A549 (cell line): ENCODE results near the gene STING1. TPM values are rescaled to one million over a fixed set of nuclear protein-coding genes. Genes with fewer than 3 reads are reported as not detected.
"Not testable (repeated sequence)": the region's sequence is repeated elsewhere in the genome, so short reads cannot be mapped to it uniquely, and the experiment has no call there.

Experiments used
- ATAC-seq, 2 experiments: fragments of 200-7000 bp in 1 of 2; fragments of >200 bp in 1 of 2; cut with Nextera tagmentation in 1 of 2; cut with Tn5 transposase in 1 of 2; 3 replicates each; pipeline versions ENCODE4 v1.8.0 to v1.9.1; 2018 to 2020; ENCODE audit warnings: mild to moderate bottlenecking in 1 of 2, moderate library complexity in 1 of 2
- CTCF ChIA-PET: fragments of 300-600 bp; sonication (Branson Sonifier 250); formaldehyde crosslinking; extraction: SDS; loops from one replicate; lab custom pipeline; 2021; ENCODE audit warnings: antibody characterized with exemption, inconsistent platforms; lab: Yijun Ruan, JAX
- POLR2A ChIA-PET: fragments of 350-600 bp; formaldehyde crosslinking; extraction: SDS; loops from one replicate; lab custom pipeline; 2021; ENCODE audit warnings: antibody characterized with exemption, inconsistent platforms; lab: Yijun Ruan, JAX
- DNase-seq, 2 experiments: peaks; one replicate each; pipeline versions ENCODE4 v3.0.0 to v3.0.0-alpha.2; 2011 to 2016; ENCODE audit warnings: low read depth in 1 of 2, low spot score in 1 of 2
- FAIRE-seq: peaks from 2 replicates; lab custom pipeline; 2011; peaks lifted over from hg19 to GRCh38; lab: Jason Lieb, UNC
- H3K27ac ChIP-seq, 2 experiments: fragments of >200 bp; sonication (Bioruptor Twin); formaldehyde crosslinking; 3 replicates each; pipeline ENCODE4 v1.5.1; 2016 to 2017
- H3K4me1 ChIP-seq: fragments of >200 bp; sonication (Bioruptor Twin); formaldehyde crosslinking; 3 replicates; pipeline ENCODE4 v1.6.1; 2016
- H3K4me2 ChIP-seq: fragments of >200 bp; sonication (Bioruptor Twin); formaldehyde crosslinking; 3 replicates; pipeline ENCODE4 v1.6.1; 2016
- H3K4me3 ChIP-seq: fragments of >200 bp; sonication (Bioruptor Twin); formaldehyde crosslinking; 3 replicates; pipeline ENCODE4 v1.5.1; 2016
- H3K9me3 ChIP-seq: fragments of >200 bp; sonication (Bioruptor Twin); formaldehyde crosslinking; 3 replicates; pipeline ENCODE4 v1.6.1; 2016
- BCL3 ChIP-seq: fragments of >200 bp; sonication (Bioruptor Twin); formaldehyde crosslinking; IDR thresholded peaks from 3 replicates; pipeline ENCODE4 v1.6.1; 2016
- CBX8 ChIP-seq: fragments of 200-600 bp; sonication (generic); IDR thresholded peaks from 2 replicates; pipeline ENCODE4 v1.6.1; 2016
- CHD2 ChIP-seq: fragments of 150-350 bp; IDR thresholded peaks from 2 replicates; pipeline ENCODE4 v1.6.1; 2014; ENCODE audit warnings: low read length; ENCODE audit not compliant: partially characterized antibody
- E2F6 ChIP-seq: IDR thresholded peaks from 2 replicates; pipeline ENCODE4 v1.6.1; 2012; ENCODE audit warnings: low read depth, borderline replicate concordance
- EHMT2 ChIP-seq: fragments of 200-600 bp; sonication (generic); IDR thresholded peaks from 2 replicates; pipeline ENCODE4 v1.6.1; 2016; ENCODE audit warnings: antibody characterized with exemption, low read depth, mild to moderate bottlenecking, moderate library complexity
- ELK1 ChIP-seq: fragments of 150-350 bp; IDR thresholded peaks from 2 replicates; pipeline ENCODE4 v1.6.1; 2014; ENCODE audit warnings: low read depth, mild to moderate bottlenecking, low read length
- EP300 ChIP-seq, 2 experiments: fragments of >200 bp; sonication (Bioruptor Twin); formaldehyde crosslinking; IDR thresholded peaks; 2 replicates in 1 of 2; 3 replicates in 1 of 2; pipeline ENCODE4 v1.6.1; 2016 to 2017
- ESRRA ChIP-seq: fragments of 150-350 bp; IDR thresholded peaks from 2 replicates; pipeline ENCODE4 v1.6.1; 2014; ENCODE audit warnings: mild to moderate bottlenecking, low read length, borderline replicate concordance
- FOSL2 ChIP-seq, 2 experiments: fragments of 450-650 bp in 1 of 2; fragments of >200 bp in 1 of 2; sonication (Bioruptor Twin) in 1 of 2; formaldehyde crosslinking; IDR thresholded peaks; 2 replicates each; pipeline versions ENCODE4 v1.5.0 to v1.6.1; 2016 to 2020; ENCODE audit warnings: mild to moderate bottlenecking in 1 of 2, moderate library complexity in 1 of 2
- FOXS1 ChIP-seq: fragments of 250-450 bp; sonication (Bioruptor Pico); IDR thresholded peaks from 2 replicates; pipeline ENCODE4 v1.5.0; 2020; ENCODE audit warnings: mild to moderate bottlenecking, moderate library complexity
- HES2 ChIP-seq: fragments of >200 bp; sonication (Bioruptor Twin); formaldehyde crosslinking; IDR thresholded peaks from 2 replicates; pipeline ENCODE4 v1.6.1; 2016
- HEYL ChIP-seq: fragments of 250-450 bp; sonication (Bioruptor Pico); IDR thresholded peaks from 2 replicates; pipeline ENCODE4 v1.8.0; 2021; ENCODE audit warnings: mild to moderate bottlenecking, moderate library complexity
- JUN ChIP-seq, 2 experiments: fragments of >200 bp; sonication (Bioruptor Twin); formaldehyde crosslinking; IDR thresholded peaks; 2 replicates in 1 of 2; 3 replicates in 1 of 2; pipeline ENCODE4 v1.6.1; 2016 to 2017
- KDM1A ChIP-seq: fragments of 200-600 bp; sonication (generic); IDR thresholded peaks from 2 replicates; pipeline ENCODE4 v1.6.1; 2016; ENCODE audit warnings: low read depth, mild to moderate bottlenecking
- MAZ ChIP-seq: fragments of 150-350 bp; IDR thresholded peaks from 2 replicates; pipeline ENCODE4 v1.6.1; 2014; ENCODE audit warnings: antibody characterized with exemption, low read depth, low read length, borderline replicate concordance
- PHF8 ChIP-seq: fragments of 200-600 bp; sonication (generic); IDR thresholded peaks from 2 replicates; pipeline ENCODE4 v1.6.1; 2016; ENCODE audit warnings: low read depth, mild to moderate bottlenecking, antibody characterized with exemption, moderate library complexity, borderline replicate concordance
- POLR2AphosphoS2 ChIP-seq: conservative IDR thresholded peaks from 2 replicates; pipeline ENCODE4 v1.6.1; 2012; ENCODE audit warnings: low read length, improper control_type of control experiment, inconsistent platforms
- RARB ChIP-seq: fragments of 250-450 bp; sonication (Bioruptor Pico); IDR thresholded peaks from 2 replicates; pipeline ENCODE4 v1.8.0; 2021; ENCODE audit warnings: mild to moderate bottlenecking, moderate library complexity
- RNF2 ChIP-seq: fragments of 200-600 bp; sonication (generic); IDR thresholded peaks from 2 replicates; pipeline ENCODE4 v1.6.1; 2016; ENCODE audit warnings: low read depth, mild to moderate bottlenecking, antibody characterized with exemption, moderate library complexity, borderline replicate concordance
- SMC3 ChIP-seq: fragments of >200 bp; sonication (Bioruptor Twin); formaldehyde crosslinking; IDR thresholded peaks from 3 replicates; pipeline ENCODE4 v1.6.1; 2018; ENCODE audit warnings: inconsistent platforms
- SREBF2 ChIP-seq: fragments of 450-650 bp; IDR thresholded peaks from 2 replicates; pipeline ENCODE4 v1.6.1; 2014; ENCODE audit warnings: mild to moderate bottlenecking, moderate library complexity
- TFCP2L1 ChIP-seq: fragments of 250-450 bp; sonication (Bioruptor Pico); IDR thresholded peaks from 2 replicates; pipeline ENCODE4 v1.5.0; 2021; ENCODE audit warnings: mild to moderate bottlenecking
- TP53 ChIP-seq: fragments of 250-450 bp; sonication (Bioruptor Pico); IDR thresholded peaks from 2 replicates; pipeline ENCODE4 v1.5.0; 2021; ENCODE audit warnings: mild to moderate bottlenecking, moderate library complexity
- USF2 ChIP-seq: fragments of 450-650 bp; IDR thresholded peaks from 2 replicates; pipeline ENCODE4 v1.6.1; 2014; ENCODE audit warnings: antibody characterized with exemption
- ZC3H11A ChIP-seq: fragments of 450-650 bp; IDR thresholded peaks from 2 replicates; pipeline ENCODE4 v1.6.1; 2014; ENCODE audit warnings: antibody characterized with exemption, mild to moderate bottlenecking
- ZNF302 ChIP-seq: fragments of 250-450 bp; sonication (Bioruptor Pico); IDR thresholded peaks from 2 replicates; pipeline ENCODE4 v1.9.0; 2021; ENCODE audit warnings: inconsistent platforms, mild to moderate bottlenecking, moderate library complexity
- ZSCAN20 ChIP-seq: fragments of 250-450 bp; sonication (Bioruptor Pico); IDR thresholded peaks from 2 replicates; pipeline ENCODE4 v1.8.0; 2022; ENCODE audit warnings: mild to moderate bottlenecking, moderate library complexity
- WGBS: methylation state at CpG from one replicate; pipeline ENCODE4 v1.1.6; 2017; ENCODE audit errors: missing lambda C conversion rate; 5-methylcytosine and 5-hydroxymethylcytosine counted together
- polyA plus RNA-seq, 4 experiments: library from polyadenylated mRNA; depleted of rRNA in 3 of 4; stranded (reverse); fragments of >200 nt; fragmentation: RNase III in 1 of 4; extraction: RNeasy Plus Mini Kit Qiagen cat#74134 plus additional on column Dnase treatment in 1 of 4; gene quantifications; 2 replicates in 3 of 4; 3 replicates in 1 of 4; pipeline ENCODE4 v1.2.3, GENCODE V29; 2011 to 2017

Gene STING1
- polyA plus RNA-seq, 2 of the 4 experiments (the other 2 are of a cell fraction) = 0.72 to 0.92 TPM

- no peak for TF ChIP-seq EHMT2
- no peak for TF ChIP-seq SREBF2
- no peak for TF ChIP-seq FOXS1 (CRISPR knock-in tag)
Observed at GRCh38 chr5:139486201-139486600, 3.6 kb upstream of the STING1 start (continued).

- ATAC-seq, H3K4me3 ChIP-seq, FAIRE-seq, H3K27ac ChIP-seq, H3K4me2 ChIP-seq, H3K9me3 ChIP-seq, DNase-seq, H3K4me1 ChIP-seq: not testable (repeated sequence)
- POLR2A ChIA-PET = interaction anchor here (0.7 kb wide), 1 partner anchor 295 kb away, joined by 3 read pairs; no protein-coding TSS in a partner anchor
- CTCF ChIA-PET = interaction anchor here (0.7 to 1.5 kb wide), 4 partner anchors 9 to 60 kb away, joined by 3 to 4 read pairs (median 4); no protein-coding TSS in a partner anchor
- 84% methylated on average over 6 of the region's 6 CpGs for WGBS
Observed at GRCh38 chr5:139482890-139483208, 291 bp upstream of the STING1 start.

GRCh38 chr5:139481580-139482049 is 943 bp downstream of the STING1 start:
- Histone ChIP-seq H3K27ac (peak overlapping the region in 1 of 2 experiments; percentile 33; a peak in 1 of 6 replicates), H3K4me2 (no peak overlapping the region), H3K4me3 (no peak overlapping the region), H3K4me1 (peaks cover 7% of the 10 kb centered on the region; the same call in 1 of the 3 replicates), H3K9me3 (no peaks in the 10 kb centered on the region)
- DNase-seq = no peak
- ChIA-PET CTCF (interaction anchor here (0.7 to 1.5 kb wide), 4 partner anchors 12 to 32 kb away, joined by 3 to 4 read pairs (median 4); no protein-coding TSS in a partner anchor), POLR2A (interaction anchor here (0.5 kb wide), 1 partner anchor 74 kb away, joined by 18 read pairs; no protein-coding TSS in a partner anchor)
- ATAC-seq = peak; percentile 39 to 49; a peak in 3 of 6 replicates
- no peak for FAIRE-seq
- 88% methylated on average over 5 of the region's 5 CpGs for WGBS
- no peak for TF ChIP-seq MAZ
- TF ChIP-seq SMC3 = no peak
- TF ChIP-seq PHF8 = no peak
- no peak for TF ChIP-seq HES2
- TF ChIP-seq RNF2 = no peak
- TF ChIP-seq ZNF302 (CRISPR knock-in tag) = no peak
- no peak for TF ChIP-seq RARB
- no peak for TF ChIP-seq FOSL2 (IDR thresholded peaks at IDR 0.05)
- no peak for TF ChIP-seq FOSL2 (CRISPR knock-in tag; IDR thresholded peaks at IDR 0.05)
- TF ChIP-seq CHD2 = no peak
- no peak for TF ChIP-seq USF2
- no peak for TF ChIP-seq ZSCAN20
- no peak for TF ChIP-seq TP53
- no peak for TF ChIP-seq CBX8

GRCh38 chr5:139481122-139481533 is 1.4 kb downstream of the STING1 start:
- no peak overlapping the region for H3K4me3 ChIP-seq
- no peaks in the 10 kb centered on the region for H3K9me3 ChIP-seq
- WGBS = 91% methylated on average over 10 of the region's 12 CpGs
- ChIA-PET CTCF (interaction anchor here (1.0 kb wide), 1 partner anchor 22 kb away, joined by 3 read pairs; no protein-coding TSS in a partner anchor), POLR2A (interaction anchor here (0.5 kb wide), 1 partner anchor 75 kb away, joined by 18 read pairs; no protein-coding TSS in a partner anchor)
- peaks cover 7% of the 10 kb centered on the region; the same call in 1 of the 3 replicates for H3K4me1 ChIP-seq
- FAIRE-seq (no peak), ATAC-seq (no peak), DNase-seq (no peak)
- no peak overlapping the region for H3K4me2 ChIP-seq
- no peak overlapping the region for H3K27ac ChIP-seq
- TF ChIP-seq MAZ (no peak), POLR2AphosphoS2 (no peak), SREBF2 (no peak), EP300 (IDR thresholded peaks at IDR 0.05) (no peak), HEYL (no peak), FOSL2 (IDR thresholded peaks at IDR 0.05) (no peak), FOSL2 (CRISPR knock-in tag; IDR thresholded peaks at IDR 0.05) (no peak), ESRRA (no peak), USF2 (no peak), JUN (IDR thresholded peaks at IDR 0.05) (no peak), KDM1A (no peak), PHF8 (no peak), ELK1 (no peak), E2F6 (no peak), ZC3H11A (no peak), BCL3 (no peak), TFCP2L1 (CRISPR knock-in tag) (no peak)
